Measurements from ENCODE around the gene PRDM12.
"Not testable (repeated sequence)": the region's sequence is repeated elsewhere in the genome, so short reads cannot be mapped to it uniquely, and the experiment has no call there.

The PRDM12 gene

GRCh38 chr9:130665431-130666392 lies 1.3 kb downstream of the PRDM12 start:
- DNase-seq: no peak

- DNase-seq: no peak
Measured at GRCh38 chr9:130666393-130667119, 2.2 kb downstream of the PRDM12 start.

GRCh38 chr9:130667120-130667435 lies 2.7 kb downstream of the PRDM12 start:
- no peak for DNase-seq

GRCh38 chr9:130668196-130668595 lies 3.8 kb downstream of the PRDM12 start:
- DNase-seq: no peak

- no peak for DNase-seq
Measured at GRCh38 chr9:130668659-130669058, 4.3 kb downstream of the PRDM12 start.

GRCh38 chr9:130669965-130670364 lies 5.6 kb downstream of the PRDM12 start:
- DNase-seq: no peak

- no peak for DNase-seq
Measured at GRCh38 chr9:130670644-130671043, 6.2 kb downstream of the PRDM12 start.

- DNase-seq: no peak
Measured at GRCh38 chr9:130672466-130672865, 8.1 kb downstream of the PRDM12 start.

- DNase-seq: no peak
Measured at GRCh38 chr9:130672933-130673615, 8.7 kb downstream of the PRDM12 start.

GRCh38 chr9:130675396-130675795 lies 11.0 kb downstream of the PRDM12 start:
- no peak for DNase-seq

- no peak for DNase-seq
Measured at GRCh38 chr9:130677252-130677651, 12.9 kb downstream of the PRDM12 start.

GRCh38 chr9:130680836-130681768 lies 16.7 kb downstream of the PRDM12 start:
- peak; percentile 85 for DNase-seq

- peak; percentile 68 for DNase-seq
Measured at GRCh38 chr9:130681769-130682420, 17.5 kb downstream of the PRDM12 start.

GRCh38 chr9:130682421-130683121 lies 18.2 kb downstream of the PRDM12 start:
- DNase-seq: peak; percentile 75

GRCh38 chr9:130685104-130685503 lies 20.7 kb downstream of the PRDM12 start:
- DNase-seq: no peak

- DNase-seq: not testable (repeated sequence)
Measured at GRCh38 chr9:130685945-130686344, 21.6 kb downstream of the PRDM12 start.

- DNase-seq: no peak
Measured at GRCh38 chr9:130687615-130688014, 23.2 kb downstream of the PRDM12 start.

GRCh38 chr9:130688072-130688471 lies 23.7 kb downstream of the PRDM12 start:
- DNase-seq: no peak

GRCh38 chr9:130689572-130689936 lies 25.2 kb downstream of the PRDM12 start:
- no peak for DNase-seq

GRCh38 chr9:130689937-130690700 lies 25.7 kb downstream of the PRDM12 start:
- DNase-seq: no peak
